Esophagus (tissue), 2 donors: ENCODE data around the gene VWA1. TPM values are rescaled to one million over a fixed set of nuclear protein-coding genes. Genes with fewer than 3 reads are reported as not detected.
A peak's percentile ranks its signal among the peaks of the same experiment; 100 is the strongest.
"Not testable (repeated sequence)": the region's sequence is repeated elsewhere in the genome, so short reads cannot be mapped to it uniquely, and the experiment has no call there.

ENCODE experiments used
- H3K27ac ChIP-seq, 2 donors: one replicate each; pipeline ENCODE4 v1.5.1; 2013; ENCODE audit warnings: low read depth in 2 of 2, mild to moderate bottlenecking in 2 of 2, inconsistent platforms in 1 of 2, low read length in 1 of 2, moderate library complexity in 1 of 2
- H3K27me3 ChIP-seq, 2 donors: one replicate each; pipeline ENCODE4 v1.6.1; 2013; ENCODE audit warnings: low read length in 2 of 2, control low read depth in 1 of 2, mild to moderate bottlenecking in 1 of 2; ENCODE audit not compliant: insufficient read depth in 2 of 2, control insufficient read depth in 1 of 2
- H3K36me3 ChIP-seq, 2 donors: one replicate each; pipeline ENCODE4 v1.6.1; 2013; ENCODE audit warnings: low read length in 1 of 2; ENCODE audit not compliant: control insufficient read depth in 2 of 2, insufficient read depth in 2 of 2
- H3K4me1 ChIP-seq, 2 donors: one replicate each; pipeline ENCODE4 v1.6.1; 2013; ENCODE audit warnings: low read length in 1 of 2; ENCODE audit not compliant: control insufficient read depth in 2 of 2, insufficient read depth in 2 of 2
- H3K4me3 ChIP-seq, 2 donors: one replicate each; pipeline ENCODE4 v1.5.1; 2013; ENCODE audit warnings: low read length in 2 of 2, mild to moderate bottlenecking in 2 of 2, low read depth in 1 of 2, moderate library complexity in 1 of 2
- H3K9me3 ChIP-seq, 2 donors: one replicate each; pipeline ENCODE4 v1.6.1; 2013; ENCODE audit warnings: mild to moderate bottlenecking in 2 of 2, low read depth in 1 of 2, low read length in 1 of 2, moderate library complexity in 1 of 2; ENCODE audit not compliant: control insufficient read depth in 2 of 2, insufficient read depth in 1 of 2
- WGBS, 2 donors: extraction: QIAGEN DNeasy Blood & Tissue Kit; methylation state at CpG; one replicate each; pipeline ENCODE4 v1.1.7; 2013; 5-methylcytosine and 5-hydroxymethylcytosine counted together
- polyA plus RNA-seq, 2 donors: library from polyadenylated mRNA; stranded (reverse); fragments of 200-250 nt; gene quantifications; one replicate each; pipeline ENCODE4 v1.2.3, GENCODE V29; 2013
- donor health status: healthy with polysubstance abuse.
- donor health status: Bipolar disorder and iron deficiency.

The VWA1 gene
- polyA plus RNA-seq, 2 donors, result 21.0 to 21.4 TPM

DNA sequence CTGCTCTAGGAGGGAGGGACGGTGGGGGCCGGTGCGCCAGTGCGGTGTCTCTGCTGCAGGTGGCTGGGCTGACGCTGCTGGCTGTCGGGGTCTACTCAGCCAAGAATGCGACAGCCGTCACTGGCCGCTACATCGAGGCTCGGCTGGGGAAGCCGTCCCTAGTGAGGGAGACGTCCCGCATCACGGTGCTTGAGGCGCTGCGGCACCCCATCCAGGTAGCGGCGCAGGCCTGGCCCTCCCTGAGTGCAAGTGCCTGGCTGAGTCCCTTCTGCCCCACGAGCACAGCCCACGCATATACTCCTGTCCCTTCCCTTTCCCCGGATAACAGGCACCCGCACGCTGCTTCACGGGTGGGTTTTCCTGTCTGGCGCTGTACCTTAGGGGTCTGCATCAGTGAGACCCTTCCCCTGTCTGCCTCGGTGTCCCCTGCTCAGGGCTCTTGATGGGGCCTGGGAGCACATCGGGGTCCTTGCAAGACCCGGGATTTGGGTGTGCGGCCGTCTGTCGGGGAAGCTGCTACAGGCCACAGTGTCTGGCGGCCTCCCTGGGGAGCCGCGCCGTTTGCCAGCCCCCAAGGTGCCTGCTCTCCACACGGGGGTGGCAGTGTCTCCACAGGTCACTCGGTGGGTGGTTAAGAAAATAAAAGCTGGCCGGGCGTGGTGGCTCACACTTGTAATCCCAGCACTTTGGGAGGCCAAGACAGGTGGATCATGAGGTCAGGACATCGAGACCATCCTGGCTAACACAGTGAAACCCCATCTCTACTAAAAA, 19.0 kb downstream of the VWA1 start:
- not testable (repeated sequence) for H3K27ac ChIP-seq, H3K36me3 ChIP-seq, H3K9me3 ChIP-seq, H3K4me1 ChIP-seq, H3K27me3 ChIP-seq, H3K4me3 ChIP-seq
- WGBS, 2 donors, result 79 to 83% methylated on average over 33 to 37 of the region's 41 CpGs

DNA sequence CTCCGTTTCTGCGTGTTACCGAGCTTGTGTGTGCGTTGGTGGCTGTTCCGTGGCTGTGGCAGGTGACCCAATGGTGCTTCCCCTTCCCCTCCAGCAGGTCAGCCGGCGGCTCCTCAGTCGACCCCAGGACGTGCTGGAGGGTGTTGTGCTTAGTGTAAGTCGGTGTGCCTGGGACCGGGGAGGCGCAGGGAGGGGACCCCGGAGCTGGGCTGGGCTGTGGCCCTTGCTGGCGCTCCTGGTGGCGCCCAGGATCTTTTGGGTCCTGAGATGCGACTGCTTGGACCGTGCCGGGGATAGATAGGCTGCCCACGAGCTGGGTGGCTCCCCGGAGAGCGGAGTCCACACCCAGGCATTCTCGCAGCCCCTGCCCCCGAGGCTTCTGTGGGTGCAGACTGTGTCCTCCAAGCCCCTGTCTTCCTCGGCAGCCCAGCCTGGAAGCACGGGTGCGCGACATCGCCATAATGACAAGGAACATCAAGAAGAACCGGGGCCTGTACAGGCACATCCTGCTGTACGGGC, 19.9 kb downstream of the VWA1 start:
- Histone ChIP-seq H3K4me1 (no peaks in the 10 kb centered on the region), H3K27ac (no peak overlapping the region), H3K36me3 (no peaks in the 10 kb centered on the region), H3K9me3 (no peaks in the 10 kb centered on the region), H3K27me3 (no peaks in the 10 kb centered on the region), H3K4me3 (no peak overlapping the region)
- WGBS, 2 donors, result 72 to 83% methylated on average over 26 to 30 of the region's 30 CpGs

DNA sequence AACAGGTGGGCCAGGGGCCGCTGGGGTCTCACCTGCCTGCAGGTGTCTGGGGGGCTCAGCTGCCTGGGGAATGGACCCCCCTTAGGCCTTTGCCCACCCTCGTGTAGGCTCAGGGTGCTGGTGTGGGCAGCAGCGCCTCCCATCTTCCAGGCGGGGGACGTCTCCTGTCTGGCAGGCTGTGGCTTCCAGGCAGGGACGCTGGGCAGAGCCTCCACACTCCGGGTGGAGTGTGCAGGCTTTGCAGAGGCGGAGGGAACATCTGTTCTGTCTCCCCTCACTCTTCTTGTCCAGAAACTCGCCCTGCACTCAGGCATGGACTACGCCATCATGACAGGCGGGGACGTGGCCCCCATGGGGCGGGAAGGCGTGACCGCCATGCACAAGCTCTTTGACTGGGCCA, 20.4 kb downstream of the VWA1 start:
- H3K27ac ChIP-seq, H3K4me1 ChIP-seq, H3K4me3 ChIP-seq, H3K36me3 ChIP-seq, H3K27me3 ChIP-seq, H3K9me3 ChIP-seq: not testable (repeated sequence)
- 40 to 80% methylated on average over 1 to 4 of the region's 15 CpGs for WGBS, 2 donors

DNA sequence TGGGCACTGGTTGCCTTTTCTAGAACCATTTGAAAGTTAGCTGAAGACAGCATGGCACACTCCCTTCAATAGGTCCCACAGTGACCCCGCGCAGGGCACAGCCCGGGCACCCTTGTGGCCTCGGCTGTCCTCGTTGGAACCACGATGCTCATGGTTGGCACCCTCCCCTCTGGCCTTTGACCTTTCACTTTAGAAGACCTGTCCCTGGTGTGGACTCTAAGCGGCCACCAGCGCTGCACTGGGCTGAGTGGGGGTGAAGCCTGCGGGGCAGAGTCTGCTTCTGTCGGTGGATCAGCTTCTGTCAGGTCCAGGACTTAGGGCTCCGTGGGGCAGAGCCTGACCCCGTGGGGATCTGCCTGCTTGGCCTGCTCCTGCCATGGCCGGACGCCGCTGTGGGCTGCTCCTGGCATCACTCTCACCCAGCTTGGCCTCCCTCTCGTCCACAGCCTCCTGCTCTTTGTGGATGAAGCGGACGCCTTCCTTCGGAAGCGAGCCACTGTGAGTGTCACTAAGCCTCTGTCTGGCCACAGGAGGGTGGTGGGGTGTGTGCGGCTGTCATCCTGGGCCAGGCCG, 21.3 kb downstream of the VWA1 start:
- not testable (repeated sequence) for H3K27ac ChIP-seq, H3K9me3 ChIP-seq, H3K4me3 ChIP-seq, H3K4me1 ChIP-seq, H3K36me3 ChIP-seq, H3K27me3 ChIP-seq
- 83 to 88% methylated on average over 16 to 19 of the region's 22 CpGs for whole genome bisulfite sequencing, 2 donors

DNA sequence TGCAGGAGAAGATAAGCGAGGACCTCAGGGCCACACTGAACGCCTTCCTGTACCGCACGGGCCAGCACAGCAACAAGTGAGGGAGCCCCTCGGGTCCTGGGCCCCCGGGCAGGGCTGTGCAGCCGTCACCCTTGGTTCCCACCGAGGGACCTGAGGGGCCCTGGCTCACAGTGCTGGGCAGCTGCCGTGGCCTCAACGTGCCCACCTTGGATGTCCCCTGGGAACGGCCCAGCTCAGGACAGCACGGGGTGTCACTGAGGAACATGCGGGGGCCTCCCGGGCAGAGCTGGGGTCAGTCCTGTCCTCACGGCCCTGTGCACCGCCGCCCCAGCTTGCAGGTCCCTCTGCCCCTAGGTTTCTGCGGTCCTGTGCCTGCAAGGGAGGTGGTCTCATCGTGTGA, 23.7 kb downstream of the VWA1 start:
- H3K27me3 ChIP-seq, H3K4me1 ChIP-seq, H3K9me3 ChIP-seq, H3K27ac ChIP-seq, H3K36me3 ChIP-seq, H3K4me3 ChIP-seq: not testable (repeated sequence)
- WGBS, 2 donors, result 90% methylated on average over 11 to 15 of the region's 19 CpGs

DNA sequence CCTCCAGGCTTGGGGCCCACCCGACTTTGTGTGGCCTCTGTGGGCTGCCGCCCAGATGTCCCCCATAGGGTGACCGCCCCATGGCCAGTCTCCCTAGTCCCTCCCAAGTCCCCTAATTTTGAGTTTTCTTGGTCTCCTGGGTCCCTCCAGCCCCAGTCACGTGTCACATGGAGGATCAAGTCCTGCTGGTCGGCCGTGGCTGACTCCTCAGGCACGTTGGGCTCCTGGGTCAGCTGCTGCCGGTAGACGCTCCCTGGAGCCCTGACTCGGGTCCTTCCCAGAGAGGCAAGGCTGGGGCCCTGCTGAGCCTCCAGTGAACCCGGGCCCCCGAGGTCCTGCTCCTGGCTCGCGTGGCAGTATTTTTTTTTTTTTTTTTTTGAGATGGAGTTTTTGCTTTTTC, 24.2 kb downstream of the VWA1 start:
- not testable (repeated sequence) for H3K4me1 ChIP-seq, H3K27ac ChIP-seq, H3K9me3 ChIP-seq, H3K36me3 ChIP-seq, H3K4me3 ChIP-seq, H3K27me3 ChIP-seq
- 90 to 91% methylated on average over 14 of the region's 14 CpGs for WGBS, 2 donors

DNA sequence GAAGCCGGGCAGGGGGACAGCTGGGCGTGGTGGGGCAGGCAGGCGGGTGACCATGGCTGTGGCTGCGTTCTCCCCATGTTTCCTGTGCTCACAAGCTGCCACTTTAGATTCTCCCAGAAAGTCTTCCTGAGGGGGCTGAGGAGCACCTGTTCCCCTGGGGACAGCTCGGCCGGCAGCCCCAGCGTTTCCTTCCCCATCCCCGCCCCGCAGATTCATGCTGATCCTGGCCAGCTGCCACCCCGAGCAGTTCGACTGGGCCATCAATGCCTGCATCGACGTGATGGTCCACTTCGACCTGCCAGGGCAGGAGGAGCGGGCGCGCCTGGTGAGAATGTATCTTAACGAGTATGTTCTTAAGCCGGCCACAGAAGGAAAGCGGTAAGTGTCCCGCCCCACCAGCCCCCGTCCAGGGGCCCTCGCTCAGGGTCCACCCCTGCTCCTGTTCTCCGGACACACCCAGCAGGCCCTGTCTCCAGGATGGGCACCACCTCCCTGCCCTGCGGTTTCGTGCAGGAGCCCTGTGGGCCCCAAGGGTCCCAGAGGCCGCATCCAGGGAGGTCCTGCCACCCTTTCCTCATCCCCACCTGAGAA, 25.1 kb downstream of the VWA1 start:
- H3K27ac ChIP-seq, result no peak overlapping the region
- H3K9me3 ChIP-seq, result no peaks in the 10 kb centered on the region
- H3K4me3 ChIP-seq, result no peak overlapping the region
- no peaks in the 10 kb centered on the region for H3K36me3 ChIP-seq
- peaks cover 6 to 7% of the 10 kb centered on the region in 2 donors for H3K4me1 ChIP-seq
- 62 to 64% methylated on average over 27 of the region's 27 CpGs for WGBS, 2 donors
- no peaks in the 10 kb centered on the region for H3K27me3 ChIP-seq

DNA sequence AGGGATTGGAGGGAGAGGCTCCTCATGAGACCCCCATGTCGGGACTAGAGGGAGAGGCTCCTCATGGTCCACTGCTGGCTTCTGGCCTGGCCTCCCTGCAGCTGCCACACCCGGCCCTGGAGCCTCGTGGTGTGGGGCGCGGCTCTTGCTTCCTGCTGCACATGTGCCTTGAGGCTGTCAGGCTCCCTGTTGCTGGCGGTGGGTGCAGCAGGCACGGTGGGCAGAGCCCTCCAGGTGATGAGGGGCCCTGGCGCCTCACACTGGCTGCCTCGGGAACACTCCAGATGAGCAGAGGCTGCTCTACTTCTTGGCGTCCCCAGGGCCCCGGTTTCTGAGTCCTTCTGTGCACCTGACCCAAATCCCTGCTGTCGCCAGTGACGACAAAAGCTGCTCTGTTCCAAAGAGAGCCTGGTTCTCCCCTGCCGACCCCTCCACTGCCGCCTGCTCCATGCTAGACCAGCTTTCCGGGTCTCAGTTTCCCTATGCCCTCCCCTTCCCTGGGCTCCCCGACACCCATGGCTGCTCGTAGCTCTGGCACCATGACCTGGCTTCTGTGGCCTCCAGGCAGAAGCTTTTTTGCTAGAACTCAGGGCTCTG, 26.3 kb downstream of the VWA1 start:
- Histone ChIP-seq H3K36me3 (no peaks in the 10 kb centered on the region), H3K27ac (peak overlapping the region in 1 of 2 donors; percentile 45), H3K4me1 (peaks cover 6 to 7% of the 10 kb centered on the region in 2 donors), H3K9me3 (no peaks in the 10 kb centered on the region), H3K27me3 (no peaks in the 10 kb centered on the region), H3K4me3 (peak overlapping the region in 1 of 2 donors; percentile 1)
- WGBS, 2 donors, result 50 to 59% methylated on average over 18 of the region's 18 CpGs

DNA sequence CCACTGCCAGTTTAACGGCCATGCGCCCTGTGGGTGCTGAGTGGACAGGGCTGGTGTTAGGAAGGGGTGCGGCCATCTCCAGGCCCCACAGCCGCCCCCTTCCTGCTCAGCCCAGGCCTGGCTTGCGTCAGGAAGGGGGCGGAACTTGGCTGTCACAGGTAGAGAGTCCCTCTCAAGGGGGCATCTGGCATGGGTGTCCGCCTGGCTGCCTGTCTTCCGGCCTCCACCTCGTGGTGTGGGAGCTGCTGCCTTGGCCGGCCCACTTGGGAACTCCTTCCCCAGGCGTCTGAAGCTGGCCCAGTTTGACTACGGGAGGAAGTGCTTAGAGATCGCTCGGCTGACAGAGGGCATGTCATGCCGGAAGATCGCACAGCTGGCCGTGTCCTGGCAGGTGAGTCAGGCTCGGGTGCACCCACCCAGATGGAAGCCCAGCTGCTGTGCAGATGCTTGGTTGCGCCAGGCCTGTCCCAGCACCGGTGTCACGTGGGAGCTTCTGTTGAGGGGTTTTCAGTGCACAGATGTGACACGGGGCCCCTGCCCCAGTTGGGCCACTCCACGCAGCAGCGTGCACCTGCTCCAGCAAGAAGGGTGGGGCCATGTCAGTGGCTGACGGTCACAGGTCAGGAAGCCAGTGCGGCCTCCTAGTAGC, 27.0 kb downstream of the VWA1 start:
- peak overlapping the region in 1 of 2 donors; percentile 45 for H3K27ac ChIP-seq

More for the DNA sequence above, 27.0 kb downstream of the VWA1 start:
- 50 to 59% methylated on average over 25 to 26 of the region's 26 CpGs for WGBS, 2 donors
- no peaks in the 10 kb centered on the region for H3K27me3 ChIP-seq
- H3K4me3 ChIP-seq, result peak overlapping the region in 1 of 2 donors; percentile 1
- H3K9me3 ChIP-seq, result no peaks in the 10 kb centered on the region
- peaks cover 6 to 7% of the 10 kb centered on the region in 2 donors for H3K4me1 ChIP-seq
- no peaks in the 10 kb centered on the region for H3K36me3 ChIP-seq
